Activated CD8-positive, alpha-beta memory T cell treated with anti-CD3 and anti-CD28 coated beads for 24 hours (primary cell): ENCODE data around the gene FAM163B.

Source experiments
- DNase-seq: peaks from one replicate; pipeline ENCODE4 v3.0.0-alpha.2; 2020

Gene FAM163B

GRCh38 chr9:133609311-133610098 is at the start of gene FAM163B:
FAM163B (minus strand) TSS chr9:133609389; CDS start chr9:133580223, 29,166 bp downstream.
- DNase-seq: peak; percentile 71

GRCh38 chr9:133657120-133657661 is 48.0 kb upstream of the FAM163B start:
- DNase-seq: no peak

GRCh38 chr9:133656211-133657119 is 47.3 kb upstream of the FAM163B start:
- peak; percentile 62 for DNase-seq

- DNase-seq: no peak
Observed at GRCh38 chr9:133655701-133656100, 46.5 kb upstream of the FAM163B start.

GRCh38 chr9:133654736-133655657 is 45.8 kb upstream of the FAM163B start:
- DNase-seq: no peak

- DNase-seq: no peak
Observed at GRCh38 chr9:133653638-133654037, 44.4 kb upstream of the FAM163B start.

GRCh38 chr9:133650026-133650425 is 40.8 kb upstream of the FAM163B start:
- no peak for DNase-seq

GRCh38 chr9:133649194-133649593 is 40.0 kb upstream of the FAM163B start:
- DNase-seq: no peak

DNA sequence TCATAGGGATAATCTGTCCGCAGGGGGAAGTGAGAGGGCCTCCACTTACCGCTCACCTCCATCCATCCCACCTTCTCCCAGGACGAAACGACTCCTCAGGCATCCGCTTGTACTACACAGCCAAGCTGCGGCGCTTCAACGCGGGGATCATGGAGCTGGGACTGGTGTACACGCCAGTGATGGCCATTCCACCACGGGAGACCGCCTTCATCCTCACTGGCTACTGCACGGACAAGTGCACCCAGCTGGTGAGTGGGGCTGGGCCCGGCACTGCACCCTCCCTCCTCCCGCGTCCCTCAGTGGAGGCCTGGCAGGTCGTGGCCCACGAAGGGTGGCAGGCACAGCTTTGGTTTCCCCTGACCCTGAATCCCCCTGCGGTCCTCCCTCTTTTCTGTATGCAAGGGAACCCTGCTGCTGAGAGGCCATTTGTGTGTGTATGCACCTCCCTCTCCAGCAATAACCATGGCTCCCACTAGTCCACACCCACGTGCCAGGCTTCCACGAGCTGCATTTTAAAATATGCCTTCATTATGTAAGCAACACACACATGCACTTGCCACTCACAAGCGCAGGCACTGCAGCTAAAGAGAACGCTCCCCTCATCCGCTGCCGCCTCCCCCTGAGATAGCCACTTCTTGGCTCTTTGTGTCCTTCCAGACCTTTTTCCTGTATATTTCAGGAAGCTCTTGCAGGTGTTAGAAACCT is 38.7 kb upstream of the FAM163B start:
- no peak for DNase-seq

- no peak for DNase-seq
Observed at GRCh38 chr9:133647148-133647547, 38.0 kb upstream of the FAM163B start.

DNA sequence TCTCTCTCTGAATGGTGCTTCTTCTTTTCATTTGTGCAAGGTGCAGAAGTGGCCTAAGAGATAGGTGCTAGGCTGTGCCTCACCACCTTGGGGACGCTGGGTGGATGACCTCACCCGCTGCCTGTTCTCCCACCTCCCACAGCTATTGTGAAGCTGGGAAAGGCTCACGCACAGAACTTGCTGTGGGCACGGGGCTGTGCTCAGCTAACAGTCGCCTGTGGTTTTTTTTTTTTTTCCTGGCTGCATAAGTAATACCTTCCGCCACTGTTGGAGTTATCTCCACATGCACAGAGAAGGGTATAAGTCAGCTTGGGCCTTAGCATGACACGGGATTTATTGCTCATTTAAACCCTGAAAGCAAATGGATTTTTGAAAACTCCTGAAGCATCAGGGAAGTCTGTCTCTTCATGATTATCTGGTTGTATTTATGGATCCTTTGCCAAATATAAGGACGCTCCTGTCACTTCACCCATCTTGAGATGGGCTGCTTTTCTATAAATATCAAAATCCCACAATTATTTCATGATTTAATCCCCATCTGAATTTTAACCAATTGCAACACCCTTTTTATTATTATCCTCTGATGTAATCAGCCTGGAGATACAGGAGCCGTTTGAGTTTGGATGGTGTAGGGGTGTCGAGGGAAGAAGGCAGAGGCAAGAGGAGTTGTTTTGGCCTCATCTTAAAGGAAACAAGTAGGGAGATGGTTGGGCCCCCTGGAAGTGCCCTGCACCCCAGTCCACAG is 36.0 kb upstream of the FAM163B start:
- no peak for DNase-seq

- DNase-seq: no peak
Observed at GRCh38 chr9:133643978-133644760, 35.0 kb upstream of the FAM163B start.

DNA sequence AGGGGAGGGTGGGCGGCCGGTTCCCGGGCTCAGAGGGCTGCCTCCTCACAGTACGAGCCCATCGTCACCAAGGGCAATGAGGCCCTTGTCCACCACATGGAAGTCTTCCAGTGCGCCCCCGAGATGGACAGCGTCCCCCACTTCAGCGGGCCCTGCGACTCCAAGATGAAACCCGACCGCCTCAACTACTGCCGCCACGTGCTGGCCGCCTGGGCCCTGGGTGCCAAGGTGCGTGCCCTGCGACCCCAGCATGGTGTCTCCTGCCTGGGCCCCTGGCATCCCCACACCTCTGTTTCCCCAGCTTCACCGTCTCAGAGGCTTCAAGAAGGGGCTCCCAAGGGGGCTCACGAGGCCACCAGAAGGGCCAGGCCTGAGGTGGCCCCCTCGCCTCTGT is 34.2 kb upstream of the FAM163B start:
- no peak for DNase-seq

GRCh38 chr9:133642708-133643361 is 33.6 kb upstream of the FAM163B start:
- no peak for DNase-seq

- DNase-seq: no peak
Observed at GRCh38 chr9:133641861-133642595, 32.8 kb upstream of the FAM163B start.

GRCh38 chr9:133641396-133641655 is 32.1 kb upstream of the FAM163B start:
- no peak for DNase-seq

- DNase-seq: no peak
Observed at GRCh38 chr9:133640580-133641395, 31.6 kb upstream of the FAM163B start.

GRCh38 chr9:133640160-133640559 is 31.0 kb upstream of the FAM163B start:
- DNase-seq: no peak
